GM15510 (cell line): ENCODE results near the gene GUCD1.
"Not testable (repeated sequence)": the region's sequence is repeated elsewhere in the genome, so short reads cannot be mapped to it uniquely, and the experiment has no call there.

Source experiments
- POLR2A ChIP-seq: IDR thresholded peaks from 3 replicates; pipeline ENCODE4 v1.6.1; 2011; ENCODE audit warnings: borderline replicate concordance; ENCODE audit not compliant: insufficient read length; ENCODE audit errors: extremely low read depth

The GUCD1 gene

GRCh38 chr22:24554313-24555164 is at the start of gene GUCD1:
GUCD1 (minus strand) TSS chr22:24555138; CDS start chr22:24554991, 147 bp downstream.
- TF ChIP-seq POLR2A: peak; percentile 73

DNA sequence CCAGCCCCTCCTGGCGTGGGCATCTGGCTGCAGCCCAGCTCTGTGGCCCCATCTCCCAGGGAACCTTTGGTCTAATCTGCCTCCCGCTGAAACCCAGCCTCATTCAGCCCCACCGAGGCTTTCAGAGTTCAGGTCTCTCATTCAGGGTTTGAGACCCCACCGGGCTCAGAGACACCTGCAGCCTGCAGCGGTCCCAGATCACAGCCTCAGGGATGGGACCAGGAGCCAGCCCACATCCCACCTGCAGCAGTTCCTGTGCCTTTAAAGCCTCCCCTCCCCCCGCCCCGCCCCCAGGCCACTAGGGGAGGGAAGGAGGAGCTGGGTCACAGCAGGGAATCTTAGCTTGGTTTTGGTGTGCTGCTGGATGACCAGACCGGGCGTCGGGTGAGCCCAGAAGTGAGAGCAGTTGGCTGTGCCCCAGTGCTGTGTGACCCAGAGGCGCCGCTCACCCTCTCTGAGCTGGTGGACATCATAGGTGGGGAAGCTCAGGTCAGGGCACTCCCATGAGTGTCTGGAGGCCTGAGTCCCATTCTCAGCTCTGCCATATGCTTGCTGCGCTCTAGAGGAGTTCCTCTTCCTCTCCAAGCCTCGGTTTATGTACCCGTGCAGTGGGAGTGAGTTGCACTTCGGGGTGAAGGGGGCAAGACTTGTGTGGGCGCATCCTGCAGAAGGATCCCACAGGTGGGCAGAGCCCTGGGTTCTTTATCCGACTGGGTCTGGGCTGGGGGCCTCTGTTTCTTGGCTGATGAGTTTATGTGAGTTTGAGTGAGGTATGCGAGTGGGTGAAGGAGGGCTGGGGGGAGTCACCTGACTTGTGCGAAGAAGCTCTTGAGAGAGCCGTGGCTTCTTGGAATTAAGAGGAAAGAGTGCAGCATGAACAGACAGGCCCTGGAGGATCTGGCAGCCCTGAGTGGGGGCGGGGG is 48.2 kb upstream of the GUCD1 start, which contains the start of gene GGT1:
Gene GGT1, plus strand, starts transcription at position 347 of the 923 bp plus-strand sequence. CDS start 7,889 bp downstream, outside the sequence.
- TF ChIP-seq POLR2A: not testable (repeated sequence)

DNA sequence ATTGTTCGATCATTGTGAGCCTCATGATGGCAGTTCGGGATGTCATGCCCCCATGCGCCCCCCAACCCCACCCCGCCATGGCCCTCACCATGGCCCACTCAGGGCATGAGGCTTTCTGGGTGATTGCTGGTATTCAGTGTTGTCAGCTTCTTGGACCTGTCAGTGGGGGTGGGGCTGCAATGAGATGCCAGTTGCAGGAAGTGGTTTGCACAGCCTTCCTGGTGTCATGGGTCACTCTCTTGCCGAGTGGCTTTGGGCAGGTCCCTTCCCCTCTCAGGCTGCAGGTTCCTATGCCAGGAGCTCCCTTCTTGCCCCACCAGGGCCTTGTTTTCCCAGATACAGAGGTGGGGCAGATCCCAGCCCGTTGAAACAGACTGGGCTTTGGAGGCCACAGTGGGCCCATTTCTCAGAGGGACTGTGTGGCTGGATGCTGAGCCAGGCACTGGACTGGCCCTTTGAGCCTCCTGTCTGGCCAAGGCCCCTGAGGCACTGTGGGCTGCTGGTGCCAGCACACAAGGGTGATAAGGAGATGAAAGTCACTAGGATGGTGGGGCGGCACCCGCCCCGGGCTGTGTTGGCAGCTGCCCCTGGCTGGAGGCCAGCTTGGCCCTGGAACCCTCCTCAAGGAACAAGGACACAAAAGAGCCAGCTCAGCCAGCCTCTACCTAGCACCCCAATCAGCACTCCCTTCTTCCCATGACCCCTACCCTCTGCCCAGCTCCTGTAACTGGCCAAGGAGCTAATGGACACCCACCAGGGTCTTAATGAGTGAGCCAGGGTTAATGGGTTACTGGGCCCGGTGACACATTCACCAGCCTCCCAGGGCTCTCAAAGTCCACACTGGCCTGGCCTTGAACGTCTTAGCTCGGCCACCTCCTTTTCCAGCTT is 46.5 kb upstream of the GUCD1 start:
- no peak for TF ChIP-seq POLR2A

DNA sequence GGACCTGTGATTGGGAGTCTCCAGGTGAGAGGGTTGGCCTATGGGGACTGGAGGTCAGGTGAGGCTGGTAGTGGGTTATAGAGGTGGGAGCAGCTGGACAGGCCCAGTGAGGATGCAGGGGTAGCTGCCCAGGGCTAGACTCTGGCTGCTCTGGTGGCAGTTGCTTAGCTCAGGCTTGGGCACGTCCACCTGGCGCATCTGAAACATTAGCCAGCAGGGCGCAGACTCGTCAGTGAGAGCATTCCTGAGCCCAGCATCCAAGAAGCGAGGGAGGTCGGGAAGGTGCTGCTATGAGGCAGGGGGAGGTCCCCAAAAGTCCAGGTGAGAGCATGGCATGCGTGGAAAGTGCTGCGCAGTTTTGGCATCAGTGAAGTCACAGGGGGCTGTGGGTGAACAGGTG is 44.6 kb upstream of the GUCD1 start:
- no peak for TF ChIP-seq POLR2A

GRCh38 chr22:24595863-24596262 is 40.9 kb upstream of the GUCD1 start:
- no peak for TF ChIP-seq POLR2A

GRCh38 chr22:24595228-24595627 is 40.3 kb upstream of the GUCD1 start:
- no peak for TF ChIP-seq POLR2A

DNA sequence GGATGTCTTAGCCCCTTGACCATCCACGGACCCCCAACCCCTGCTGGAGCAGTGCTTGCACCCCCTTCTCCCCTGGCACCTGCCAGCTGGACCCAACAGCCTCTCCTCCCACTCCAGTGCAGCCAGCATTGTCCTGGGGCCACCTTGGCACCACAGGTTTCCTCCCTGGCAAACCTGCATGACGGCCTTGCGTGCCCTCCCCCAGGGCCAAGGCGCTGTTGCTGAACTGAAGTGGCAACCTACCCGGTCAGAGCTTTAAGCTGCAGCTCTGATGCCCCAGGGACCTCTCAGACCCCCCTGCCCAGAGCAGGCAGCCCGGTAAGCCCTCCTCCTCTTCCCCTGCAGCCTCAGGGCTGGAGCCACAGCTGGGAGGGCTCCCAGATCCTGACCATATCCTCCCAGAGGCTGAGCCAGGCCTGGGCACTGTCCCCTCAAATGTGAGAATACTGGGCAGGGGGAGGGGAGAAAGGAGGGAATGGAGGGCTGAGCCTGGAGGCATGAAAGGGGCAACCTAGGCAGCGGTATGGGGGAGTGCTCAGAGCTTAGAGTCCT is 39.7 kb upstream of the GUCD1 start:
- no peak for TF ChIP-seq POLR2A

DNA sequence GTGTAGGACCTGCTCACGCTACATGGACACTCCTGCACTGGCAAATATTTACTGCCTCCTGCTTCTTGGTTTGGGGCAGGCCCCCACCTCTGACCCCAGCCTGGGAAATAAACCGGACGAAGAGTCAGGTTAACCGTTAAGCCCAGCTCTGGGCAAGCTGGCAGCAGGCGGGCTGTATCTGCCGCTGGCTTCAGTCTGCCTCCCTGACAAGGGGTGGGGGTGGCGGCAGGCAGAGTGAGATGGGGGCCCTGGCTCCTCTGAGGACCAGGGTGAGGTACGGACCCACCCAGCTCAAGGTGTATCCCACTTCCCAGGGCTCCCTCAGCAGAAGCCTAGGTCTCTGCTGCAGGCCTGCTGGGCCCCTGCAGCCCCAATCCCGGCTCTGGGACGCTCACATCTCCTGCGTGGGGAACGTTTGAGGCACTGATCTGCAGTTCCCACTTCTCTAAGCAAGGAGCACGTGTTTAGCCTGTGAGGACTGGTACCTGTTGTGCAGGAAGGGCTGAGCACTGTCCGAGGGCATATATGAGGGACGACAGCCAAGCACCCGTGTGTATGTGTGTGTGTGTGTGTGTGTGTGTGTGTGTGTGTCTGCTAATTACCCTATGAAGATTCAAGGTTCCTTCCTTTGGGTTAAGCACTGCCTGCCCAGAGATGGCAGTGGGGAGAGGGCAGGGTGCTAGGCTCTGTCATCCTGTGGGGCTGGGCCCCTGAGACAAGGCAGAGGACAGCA is 39.1 kb upstream of the GUCD1 start:
- no peak for TF ChIP-seq POLR2A

GRCh38 chr22:24592851-24593558 is 38.1 kb upstream of the GUCD1 start, which contains the start of gene LRRC75B:
LRRC75B (minus strand) TSS chr22:24593073; CDS start chr22:24593039, 34 bp downstream.
- peak; percentile 23 for TF ChIP-seq POLR2A

- no peak for TF ChIP-seq POLR2A
These were observed 37.3 kb upstream of the GUCD1 start for GRCh38 chr22:24592058-24592850.

- TF ChIP-seq POLR2A: no peak
These were observed 36.4 kb upstream of the GUCD1 start for GRCh38 chr22:24591286-24591830.
